ENCODE data around the gene GLTP. TPM values are rescaled to one million over a fixed set of nuclear protein-coding genes. Genes with fewer than 3 reads are reported as not detected.
A peak's percentile ranks its signal among the peaks of the same experiment; 100 is the strongest.

The GLTP gene
- total RNA-seq, 2 donors from 2014 or later = 15.2 to 20.9 TPM

DNA sequence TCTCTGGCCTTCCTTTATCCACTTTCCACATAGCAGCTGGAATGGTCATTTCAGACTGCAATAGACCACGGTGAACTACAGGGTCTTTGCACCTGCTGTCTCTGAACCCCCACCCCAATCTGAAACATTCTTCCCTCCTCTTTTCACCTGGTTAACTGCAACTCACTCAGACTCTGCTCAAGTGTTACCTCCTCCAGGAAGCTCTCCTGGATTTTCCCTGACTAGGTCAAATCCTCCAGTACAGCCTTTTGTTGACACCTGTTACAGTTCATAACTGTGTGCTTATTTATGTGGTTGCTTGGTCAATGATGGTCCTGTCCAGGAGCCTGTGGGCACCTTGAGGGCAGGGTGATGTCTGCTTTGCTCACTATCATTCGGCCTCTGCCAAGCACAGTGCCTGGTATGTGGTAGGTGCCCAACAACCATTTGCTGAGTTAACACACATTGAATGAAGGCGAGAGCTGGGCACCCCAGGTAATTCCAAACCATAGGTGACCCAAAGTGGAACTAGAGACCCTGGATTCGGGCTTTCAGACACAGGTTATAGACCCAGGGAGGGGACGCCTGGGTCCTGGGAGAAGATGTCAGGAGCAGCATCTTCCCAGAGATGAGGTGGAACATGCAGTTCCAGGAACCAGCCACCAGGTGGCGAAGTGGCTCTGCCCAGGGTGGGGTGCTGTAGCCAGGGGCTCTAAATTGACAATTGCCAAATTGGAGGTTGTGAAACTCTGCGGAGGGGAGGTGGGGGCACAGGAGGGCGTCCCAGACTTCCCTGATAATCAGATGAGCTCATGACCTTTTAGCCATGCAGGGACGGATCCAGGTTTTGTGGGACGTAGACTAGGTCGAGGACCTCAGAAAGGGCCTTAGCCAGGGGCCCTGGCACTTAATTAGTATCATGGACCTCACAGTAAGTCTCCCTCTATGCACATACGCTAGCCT lies 75.2 kb downstream of the GLTP start:
- peak; percentile 94 for DNase-seq
- H3K9ac ChIP-seq (ENCODE audit: extremely low read depth, low read length, poor library complexity, severe bottlenecking) = no peak overlapping the region
- Mint-ChIP-seq H3K27me3 (ENCODE audit: insufficient read depth) (no peaks in the 10 kb centered on the region), H3K4me1 (peaks cover 1% of the 10 kb centered on the region), H3K27ac (no peak overlapping the region), H3K4me3 (no peak overlapping the region), H3K36me3 (ENCODE audit: low read depth) (peaks cover 23% of the 10 kb centered on the region), H3K9me3 (no peaks in the 10 kb centered on the region)
- 50 to 54% methylated on average over 12 of the region's 12 CpGs for WGBS, 2 experiments (ENCODE audit: insufficient coverage in 1 of 2, insufficient read length in 1 of 2)
- H3K9me3 ChIP-seq (ENCODE audit: control insufficient read depth, low read length) = no peaks in the 10 kb centered on the region
- H3K27ac ChIP-seq (ENCODE audit: low read depth, low read length) = no peak overlapping the region
- H3K4me1 ChIP-seq (ENCODE audit: control insufficient read depth, insufficient read depth, low read length) = peaks cover 3% of the 10 kb centered on the region
- peak; percentile 97 for TF ChIP-seq CTCF (conservative IDR thresholded peaks at IDR 0.05)
- H3K36me3 ChIP-seq (ENCODE audit: control insufficient read depth, insufficient read depth, low read length) = no peaks in the 10 kb centered on the region
- no peaks in the 10 kb centered on the region for H3K27me3 ChIP-seq (ENCODE audit: control insufficient read depth, insufficient read depth, low read length, poor library complexity, severe bottlenecking)
- H3K4me3 ChIP-seq (ENCODE audit: low read length) = no peak overlapping the region

GRCh38 chr12:109803678-109804077 lies 76.7 kb downstream of the GLTP start:
- Histone ChIP-seq H3K27ac (ENCODE audit: low read depth, low read length) (no peak overlapping the region), H3K9ac (ENCODE audit: extremely low read depth, low read length, poor library complexity, severe bottlenecking) (no peak overlapping the region), H3K36me3 (ENCODE audit: control insufficient read depth, insufficient read depth, low read length) (peaks cover 1% of the 10 kb centered on the region), H3K9me3 (ENCODE audit: control insufficient read depth, low read length) (no peaks in the 10 kb centered on the region), H3K27me3 (ENCODE audit: control insufficient read depth, insufficient read depth, low read length, poor library complexity, severe bottlenecking) (no peaks in the 10 kb centered on the region), H3K4me3 (ENCODE audit: low read length) (no peak overlapping the region), H3K4me1 (ENCODE audit: control insufficient read depth, insufficient read depth, low read length) (peaks cover 3% of the 10 kb centered on the region)
- Mint-ChIP-seq H3K36me3 (ENCODE audit: low read depth) (peaks cover 31% of the 10 kb centered on the region), H3K9me3 (no peaks in the 10 kb centered on the region), H3K27ac (no peak overlapping the region), H3K27me3 (ENCODE audit: insufficient read depth) (no peaks in the 10 kb centered on the region), H3K4me3 (no peak overlapping the region), H3K4me1 (peaks cover 1% of the 10 kb centered on the region)
- WGBS, 2 experiments (ENCODE audit: insufficient coverage in 1 of 2, insufficient read length in 1 of 2) = 96 to 100% methylated on average over 1 to 2 of the region's 3 CpGs
- TF ChIP-seq CTCF (conservative IDR thresholded peaks at IDR 0.05) = no peak
- DNase-seq = no peak

GRCh38 chr12:109802828-109803227 lies 77.5 kb downstream of the GLTP start:
- H3K4me3 Mint-ChIP-seq = no peak overlapping the region
- Histone ChIP-seq H3K4me1 (ENCODE audit: control insufficient read depth, insufficient read depth, low read length) (peaks cover 3% of the 10 kb centered on the region), H3K27ac (ENCODE audit: low read depth, low read length) (no peak overlapping the region), H3K9ac (ENCODE audit: extremely low read depth, low read length, poor library complexity, severe bottlenecking) (no peak overlapping the region), H3K4me3 (ENCODE audit: low read length) (no peak overlapping the region), H3K36me3 (ENCODE audit: control insufficient read depth, insufficient read depth, low read length) (peaks cover 6% of the 10 kb centered on the region), H3K9me3 (ENCODE audit: control insufficient read depth, low read length) (no peaks in the 10 kb centered on the region), H3K27me3 (ENCODE audit: control insufficient read depth, insufficient read depth, low read length, poor library complexity, severe bottlenecking) (no peaks in the 10 kb centered on the region)
- no peak for TF ChIP-seq CTCF (conservative IDR thresholded peaks at IDR 0.05)
- peaks cover 38% of the 10 kb centered on the region for H3K36me3 Mint-ChIP-seq (ENCODE audit: low read depth)
- no peak for DNase-seq
- H3K4me1 Mint-ChIP-seq = peaks cover 1% of the 10 kb centered on the region
- H3K27ac Mint-ChIP-seq = no peak overlapping the region
- WGBS, 2 experiments (ENCODE audit: insufficient coverage in 1 of 2, insufficient read length in 1 of 2) = 95 to 97% methylated on average over 15 of the region's 15 CpGs
- no peaks in the 10 kb centered on the region for H3K27me3 Mint-ChIP-seq (ENCODE audit: insufficient read depth)
- H3K9me3 Mint-ChIP-seq = no peaks in the 10 kb centered on the region

Small RNA genes lying within 50 kb of the gene (microRNA-seq; reads per million reads assigned to microRNA genes)
- gene MIR4497 (ENCODE audit: borderline microRNAs expressed) = not detected

Other genes with a start within 250 kb of the GLTP start
- 10 to 100 TPM; 21.6 to 24.4 TPM for gene FAM222A, start 166.7 kb downstream of the GLTP start, total RNA-seq
- gene TRPV4, start 47.1 kb downstream of the GLTP start, total RNA-seq = 10 to 100 TPM; 14.0 to 14.2 TPM
- gene TCHP, start 19.7 kb upstream of the GLTP start, total RNA-seq = 10 to 100 TPM; 26.1 to 31.9 TPM
- gene GIT2, start 115.8 kb upstream of the GLTP start, total RNA-seq = 10 to 100 TPM; 27.0 to 27.9 TPM
- 10 to 100 TPM; 33.2 to 44.6 TPM for gene ANKRD13A, start 118.9 kb upstream of the GLTP start, total RNA-seq
- gene C12orf76, start 168.0 kb upstream of the GLTP start, total RNA-seq = 10 to 100 TPM; 19.6 to 23.5 TPM
- gene IFT81, start 243.8 kb upstream of the GLTP start, total RNA-seq = 10 to 100 TPM; 20.2 to 29.6 TPM